HepG2 (cell line): ENCODE data around the gene SORBS2. TPM values are rescaled to one million over a fixed set of nuclear protein-coding genes. Genes with fewer than 3 reads are reported as not detected.

Experiments used
- CEBPG ChIP-seq: IDR thresholded peaks from 2 replicates; pipeline ENCODE4 v1.6.1; 2016
- CTCF ChIP-seq: sonication (generic); formaldehyde crosslinking; IDR thresholded peaks from 2 replicates; pipeline ENCODE4 v1.5.0; 2020; ENCODE audit warnings: mild to moderate bottlenecking, missing genetic modification reagents, moderate library complexity
- E2F2 ChIP-seq: sonication (generic); formaldehyde crosslinking; IDR thresholded peaks from 2 replicates; pipeline ENCODE4 v1.4.0; 2020; ENCODE audit warnings: missing genetic modification reagents, borderline replicate concordance
- FOSL2 ChIP-seq: sonication (generic); formaldehyde crosslinking; IDR thresholded peaks from 2 replicates; pipeline ENCODE4 v1.4.0; 2020; ENCODE audit warnings: missing genetic modification reagents
- HHEX ChIP-seq: IDR thresholded peaks from 2 replicates; pipeline ENCODE4 v1.6.1; 2016; ENCODE audit warnings: control low read depth
- IRX3 ChIP-seq: sonication (generic); formaldehyde crosslinking; IDR thresholded peaks from 2 replicates; pipeline ENCODE4 v1.8.1; 2023; ENCODE audit warnings: mild to moderate bottlenecking, low read depth, missing genetic modification reagents, borderline replicate concordance
- KAT8 ChIP-seq: IDR thresholded peaks from 2 replicates; pipeline ENCODE4 v1.6.1; 2016; ENCODE audit warnings: missing genetic modification reagents, missing compliant biosample characterization
- KDM5A ChIP-seq: fragments of 200-600 bp; sonication (generic); IDR thresholded peaks from 2 replicates; pipeline ENCODE4 v1.7.0; 2018; ENCODE audit warnings: antibody characterized with exemption, mild to moderate bottlenecking, low read length, borderline replicate concordance
- MYPOP ChIP-seq: sonication (generic); formaldehyde crosslinking; IDR thresholded peaks from 2 replicates; pipeline ENCODE4 v1.8.1; 2023; ENCODE audit warnings: mild to moderate bottlenecking, moderate library complexity, missing genetic modification reagents
- NR2F2 ChIP-seq: IDR thresholded peaks from 2 replicates; pipeline ENCODE4 v1.6.1; 2012; ENCODE audit warnings: low read depth, inconsistent platforms, borderline replicate concordance
- ONECUT2 ChIP-seq: sonication (generic); formaldehyde crosslinking; IDR thresholded peaks from 2 replicates; pipeline ENCODE4 v1.4.0; 2020; ENCODE audit warnings: missing genetic modification reagents
- PCBP2 ChIP-seq: fragments of 200-400 bp; formaldehyde crosslinking; optimal IDR thresholded peaks from 2 replicates; pipeline ENCODE3; 2018; ENCODE audit warnings: low read length, low read depth; ENCODE audit not compliant: poor library complexity, severe bottlenecking
- RXRB ChIP-seq: IDR thresholded peaks from 2 replicates; pipeline ENCODE4 v1.6.1; 2016; ENCODE audit warnings: borderline replicate concordance, missing genetic modification reagents, missing compliant biosample characterization
- SIN3B ChIP-seq: fragments of 150-350 bp; IDR thresholded peaks from 2 replicates; pipeline ENCODE4 v1.6.1; 2014; ENCODE audit warnings: low read length
- SMARCC2 ChIP-seq: fragments of 450-650 bp; IDR thresholded peaks from 2 replicates; pipeline ENCODE4 v1.6.1; 2017; ENCODE audit warnings: antibody characterized with exemption, mild to moderate bottlenecking
- THRA ChIP-seq: sonication (generic); formaldehyde crosslinking; IDR thresholded peaks from 2 replicates; pipeline ENCODE4 v1.4.0; 2020; ENCODE audit warnings: missing genetic modification reagents, borderline replicate concordance
- ZBTB43 ChIP-seq: sonication (generic); formaldehyde crosslinking; conservative IDR thresholded peaks from 2 replicates; pipeline ENCODE4 v1.4.0; 2020; ENCODE audit warnings: missing genetic modification reagents
- ZHX1 ChIP-seq: sonication (generic); formaldehyde crosslinking; IDR thresholded peaks from 2 replicates; pipeline ENCODE4 v1.8.1; 2022; ENCODE audit warnings: low read depth, mild to moderate bottlenecking, missing genetic modification reagents
- ZNF264 ChIP-seq: sonication (generic); formaldehyde crosslinking; IDR thresholded peaks from 2 replicates; pipeline ENCODE4 v1.4.0; 2020; ENCODE audit warnings: missing genetic modification reagents
- ZNF550 ChIP-seq: sonication (generic); formaldehyde crosslinking; IDR thresholded peaks from 2 replicates; pipeline ENCODE4 v1.4.0; 2020; ENCODE audit warnings: mild to moderate bottlenecking, missing genetic modification reagents, borderline replicate concordance
- polyA plus RNA-seq, 8 experiments: library from polyadenylated mRNA; depleted of rRNA in 3 of 8; stranded (reverse) in 7 of 8; unstranded in 1 of 8; fragments of >200 nt; fragmentation: Illumina TruSeq in 4 of 8; extraction: Trizol in 4 of 8; gene quantifications; 2 replicates each; pipeline versions ENCODE4 v1.2.1 to v1.2.3, GENCODE V29; 2011 to 2016; ENCODE audit warnings: low read depth in 4 of 8, missing spikeins in 1 of 8, mixed read lengths in 1 of 8; ENCODE audit not compliant: insufficient read depth in 1 of 8
- total RNA-seq, 5 experiments: library from RNA; depleted of rRNA; stranded (reverse); fragments of >200 nt; fragmentation: Illumina TruSeq; extraction: Trizol; gene quantifications; 2 replicates each; pipeline ENCODE4 v1.2.3, GENCODE V29; 2016; ENCODE audit warnings: low read depth in 1 of 5

The SORBS2 gene
- total and polyA plus RNA-seq, 2 of the 13 experiments (the other 11 are each of a cell fraction or from before 2014, with no cell fraction given): 25.0 to 80.5 TPM

- peak; percentile 76; the same call in 1 of the 2 replicates for TF ChIP-seq THRA (CRISPR knock-in tag)
- TF ChIP-seq CTCF: no peak
- 0 out of 2 replicates have a peak, but pooled peaks have one; percentile 37 for TF ChIP-seq MYPOP (CRISPR knock-in tag)
- TF ChIP-seq RXRB (CRISPR knock-in tag): peak; percentile 59
- TF ChIP-seq ZBTB43: peak; percentile 92
- TF ChIP-seq ZNF550 (CRISPR knock-in tag): no peak
- TF ChIP-seq KDM5A: no peak
- no peak for TF ChIP-seq SIN3B
- 0 out of 2 replicates have a peak, but pooled peaks have one; percentile 9 for TF ChIP-seq IRX3 (CRISPR knock-in tag)
- no peak for TF ChIP-seq PCBP2
- peak; percentile 76 for TF ChIP-seq CEBPG
- TF ChIP-seq E2F2 (CRISPR knock-in tag): 0 out of 2 replicates have a peak, but pooled peaks have one; percentile 32
- TF ChIP-seq FOSL2 (CRISPR knock-in tag): peak; percentile 44; the same call in 1 of the 2 replicates
- peak; percentile 74 for TF ChIP-seq ZNF264
- peak; percentile 54; the same call in 1 of the 2 replicates for TF ChIP-seq KAT8 (CRISPR knock-in tag)
- TF ChIP-seq HHEX (CRISPR knock-in tag): peak; percentile 81
- no peak for TF ChIP-seq SMARCC2
- TF ChIP-seq ONECUT2 (CRISPR knock-in tag): no peak
- peak; percentile 66 for TF ChIP-seq NR2F2
- no peak for TF ChIP-seq ZHX1 (CRISPR knock-in tag)
Measured at GRCh38 chr4:185810746-185811508, 1.1 kb downstream of the SORBS2 start (continued).
